ENCODE measurements around the gene DPP9.
"Not testable (repeated sequence)": the region's sequence is repeated elsewhere in the genome, so short reads cannot be mapped to it uniquely, and the experiment has no call there.

Gene DPP9

GRCh38 chr19:4691373-4691772, 32.3 kb downstream of the DPP9 start:
- DNase-seq = no peak

DNA sequence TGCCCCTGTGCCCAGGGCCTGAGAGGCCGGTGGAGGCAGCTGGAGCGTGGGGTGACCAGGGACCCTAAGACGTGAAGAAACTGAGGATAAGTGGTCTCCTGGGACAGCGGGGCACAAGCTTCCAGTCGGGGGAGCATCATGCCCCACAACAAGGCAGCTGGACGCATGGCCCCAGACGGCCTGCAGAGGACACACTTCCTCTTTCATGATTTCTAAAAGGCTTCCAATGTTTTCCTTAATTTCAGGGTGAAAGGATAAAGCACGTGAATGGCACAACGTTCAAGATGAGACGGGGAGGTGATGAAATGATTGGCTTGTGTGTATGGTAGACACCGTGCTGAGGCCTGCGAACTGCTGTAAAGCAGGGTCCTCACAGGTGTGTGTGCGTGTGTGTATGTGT, 33.3 kb downstream of the DPP9 start:
- DNase-seq = no peak

DNA sequence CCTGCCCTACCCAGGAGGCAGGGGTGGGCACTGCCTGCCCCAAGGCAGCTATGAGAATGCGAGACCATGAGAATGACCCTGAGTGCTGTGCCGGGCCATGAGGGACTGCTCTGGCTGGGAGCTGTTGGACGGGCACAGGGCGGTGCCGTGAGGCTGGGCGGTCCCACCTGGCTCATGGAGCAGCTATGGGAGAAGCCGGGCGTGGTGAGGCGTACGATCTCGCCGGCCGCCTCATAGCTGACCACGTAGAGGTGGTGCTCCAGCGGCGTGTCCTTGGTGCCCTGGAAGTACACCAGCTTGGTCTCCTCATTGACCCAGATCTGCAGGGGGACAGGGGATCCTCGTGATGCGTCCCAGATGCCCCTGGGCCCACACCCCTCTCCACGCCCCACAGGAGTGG, 34.2 kb downstream of the DPP9 start:
- no peak for DNase-seq

GRCh38 chr19:4688587-4688986, 35.1 kb downstream of the DPP9 start:
- no peak for DNase-seq

DNA sequence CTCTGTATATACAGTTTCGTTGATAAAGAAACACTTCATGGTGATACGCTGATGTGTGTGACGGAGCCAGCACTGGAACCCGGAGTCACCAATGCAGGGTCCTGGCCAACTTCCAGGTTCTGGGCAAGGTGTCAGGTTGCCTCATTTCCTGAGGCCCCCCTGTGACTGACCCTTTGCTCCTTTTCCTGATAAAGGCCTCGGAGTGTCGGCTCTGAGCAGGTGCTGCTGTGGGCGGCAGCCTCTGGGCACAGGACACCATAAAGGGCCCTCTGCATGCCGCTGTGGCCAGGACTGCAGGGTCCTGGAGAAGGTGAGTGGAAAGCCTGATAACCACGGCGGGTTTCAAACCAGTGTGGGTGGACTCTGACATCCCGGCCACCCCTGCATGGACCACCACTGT, 36.2 kb downstream of the DPP9 start:
- DNase-seq = no peak

GRCh38 chr19:4686700-4687099, 36.9 kb downstream of the DPP9 start:
- DNase-seq = no peak

DNA sequence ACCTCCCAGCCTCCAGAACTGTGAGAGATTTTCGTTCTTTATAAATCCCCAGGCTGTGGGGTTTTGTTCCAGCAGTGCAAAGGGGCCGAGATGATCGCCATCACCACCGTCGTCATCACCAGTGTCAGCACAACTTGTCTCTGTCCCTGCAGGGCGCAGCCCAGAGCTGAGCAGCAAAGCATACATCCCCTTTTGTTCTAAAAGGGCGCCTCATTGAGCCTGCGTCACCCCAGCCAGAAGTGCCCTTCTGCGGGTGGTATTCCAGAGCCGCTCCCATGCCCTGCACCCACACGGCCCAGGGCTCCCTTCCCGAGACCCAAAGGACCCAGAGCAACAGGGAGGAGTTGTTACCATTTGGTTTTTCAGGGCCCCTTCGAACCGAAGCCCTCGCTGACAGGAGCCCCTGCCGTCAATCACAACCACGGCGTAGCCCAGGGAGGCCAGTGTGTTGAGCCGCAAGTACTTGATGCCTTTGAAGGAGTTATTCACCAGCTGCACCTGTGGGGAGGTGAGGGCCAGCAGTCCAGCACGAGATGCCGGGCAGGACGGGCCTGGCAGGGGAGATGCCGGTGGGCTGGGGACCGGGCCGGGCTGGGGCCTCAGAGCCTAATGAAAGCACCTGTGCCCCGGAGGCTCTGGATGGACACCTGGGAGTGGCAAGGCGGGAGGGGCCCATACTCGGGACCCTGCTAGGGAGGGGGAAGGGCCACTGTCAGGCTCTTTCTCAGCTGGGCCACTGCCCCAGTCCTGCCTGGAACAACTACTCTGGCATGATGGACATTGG, 39.1 kb downstream of the DPP9 start:
- peak in 6 of 56 donors; percentile 13 to 38 (median 24) for DNase-seq

GRCh38 chr19:4682417-4683200, 41.0 kb downstream of the DPP9 start:
- no peak for DNase-seq

GRCh38 chr19:4680021-4680420, 43.6 kb downstream of the DPP9 start:
- not testable (repeated sequence) for DNase-seq

- DNase-seq = peak in 3 of 56 donors; percentile 21 to 60 (median 22)
These were observed 44.5 kb downstream of the DPP9 start for GRCh38 chr19:4678881-4679790.

GRCh38 chr19:4676955-4677731, 46.5 kb downstream of the DPP9 start:
- peak in 3 of 56 donors; percentile 6 to 12 (median 11) for DNase-seq

DNA sequence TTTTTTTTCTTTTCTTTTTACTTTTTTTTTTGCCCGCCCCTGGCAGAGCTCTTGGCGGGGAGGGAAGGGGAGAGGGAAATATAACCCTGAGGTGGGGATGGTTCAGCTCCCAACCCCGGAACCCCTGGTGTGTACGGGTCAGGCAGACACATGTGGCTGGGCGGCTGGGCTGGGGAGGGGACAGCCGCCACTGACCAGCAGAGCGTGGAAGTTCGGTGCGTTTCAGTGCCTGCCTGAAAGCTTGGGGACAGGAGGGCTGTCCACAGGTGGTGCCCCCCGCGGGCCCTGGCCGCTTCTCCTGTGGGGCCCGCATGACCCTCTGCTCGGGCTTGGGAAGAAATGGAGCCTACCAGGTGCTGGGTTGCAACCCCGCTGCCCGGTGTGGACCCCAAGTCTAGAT, 48.3 kb downstream of the DPP9 start:
- no peak for DNase-seq

- no peak for DNase-seq
These were observed 49.9 kb downstream of the DPP9 start for GRCh38 chr19:4673726-4674125.

DNA sequence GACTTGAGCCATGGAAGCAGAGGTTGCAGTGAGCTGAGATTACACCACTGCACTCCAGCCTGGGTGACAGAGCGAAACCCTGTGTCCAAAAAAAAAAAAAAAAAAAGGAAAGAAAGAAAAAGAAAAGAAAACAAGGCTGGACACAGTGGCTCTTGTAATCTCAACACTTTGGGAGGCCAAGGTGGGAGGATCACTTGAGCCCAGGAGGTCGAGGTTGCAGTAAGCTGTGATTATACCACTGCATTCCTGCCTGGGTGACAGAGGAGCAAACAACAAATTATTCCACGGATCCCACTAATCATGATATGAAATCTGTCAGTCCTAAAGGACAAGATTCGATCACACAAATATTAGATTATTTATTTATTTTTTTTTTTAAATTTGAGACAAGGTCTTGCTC, 50.4 kb downstream of the DPP9 start:
- DNase-seq = no peak

DNA sequence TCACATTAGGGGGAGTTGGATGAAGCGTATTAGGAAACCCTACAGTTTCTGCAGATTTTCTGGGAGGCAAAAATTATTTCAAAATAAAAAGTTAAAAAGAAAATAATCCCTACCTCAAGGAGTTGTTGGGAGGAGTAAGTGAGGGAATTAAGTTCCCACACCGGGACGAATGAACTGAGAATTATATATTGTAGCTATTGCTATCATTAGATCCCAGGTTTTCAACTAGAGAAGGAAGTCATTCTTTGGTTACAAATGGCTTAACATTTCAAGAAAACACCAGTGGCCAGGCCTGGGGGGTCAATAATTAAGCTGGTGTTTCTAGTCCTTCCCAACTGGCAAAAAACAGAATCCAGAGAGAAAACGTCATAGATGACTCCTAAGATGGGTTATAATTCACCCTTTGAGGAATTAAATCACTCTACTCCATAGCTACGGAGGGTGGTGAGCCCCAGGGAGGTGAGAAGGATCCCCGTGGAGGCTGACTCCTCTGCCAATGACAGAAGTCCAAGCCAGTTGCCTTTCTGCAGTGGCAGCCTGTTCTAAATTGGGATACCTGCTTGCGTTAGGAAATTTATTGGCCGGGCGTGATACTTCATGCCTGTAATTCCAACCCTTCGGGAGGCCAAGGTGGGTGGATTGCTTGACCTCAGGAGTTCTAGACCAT, 52.3 kb downstream of the DPP9 start:
- DNase-seq = no peak

DNA sequence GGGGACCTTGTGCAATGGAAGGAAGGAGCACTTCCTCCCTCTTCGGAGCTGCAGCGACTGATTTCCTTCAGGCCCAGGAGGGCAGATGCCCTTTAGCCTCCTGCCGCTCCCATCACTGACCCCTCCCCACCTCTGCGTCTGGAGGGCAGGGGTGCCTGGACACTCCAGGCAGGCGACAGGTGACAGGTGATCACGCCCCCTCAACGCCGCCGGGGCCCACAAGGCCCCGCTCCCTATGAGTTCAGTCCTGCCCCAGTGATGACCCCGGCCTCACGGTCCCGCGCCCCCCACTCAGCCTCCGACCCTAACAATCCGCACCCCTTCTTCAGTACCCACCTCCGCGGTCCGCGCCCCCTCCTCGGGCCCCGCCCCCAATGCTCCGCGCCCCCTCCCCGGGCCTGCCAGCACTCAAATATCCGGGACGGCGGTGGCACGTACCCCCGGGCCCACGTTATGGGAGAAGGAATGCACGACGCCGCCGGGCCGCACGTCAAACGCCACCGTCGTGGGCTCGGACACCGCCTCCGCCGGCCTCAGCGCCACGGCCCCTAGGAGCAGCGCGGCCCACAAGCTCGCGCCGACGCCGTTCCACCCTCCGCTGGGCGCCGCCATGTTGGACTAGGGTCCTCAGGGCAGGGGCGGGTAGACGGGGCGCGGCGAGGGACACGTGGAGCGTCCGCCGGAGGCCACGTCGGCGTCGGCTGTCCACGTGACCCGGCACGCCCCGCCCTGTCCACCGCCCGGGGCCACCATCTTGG, 53.7 kb downstream of the DPP9 start, which contains the start of gene MYDGF:
TSS of gene MYDGF (minus strand) at position 620 of the 758 bp plus-strand sequence. CDS start at position 612, 8 bp downstream.
- peak in 54 of 56 donors; percentile 38 to 93 (median 80) for DNase-seq

GRCh38 chr19:4664642-4665041, 59.0 kb downstream of the DPP9 start:
- DNase-seq = no peak

DNA sequence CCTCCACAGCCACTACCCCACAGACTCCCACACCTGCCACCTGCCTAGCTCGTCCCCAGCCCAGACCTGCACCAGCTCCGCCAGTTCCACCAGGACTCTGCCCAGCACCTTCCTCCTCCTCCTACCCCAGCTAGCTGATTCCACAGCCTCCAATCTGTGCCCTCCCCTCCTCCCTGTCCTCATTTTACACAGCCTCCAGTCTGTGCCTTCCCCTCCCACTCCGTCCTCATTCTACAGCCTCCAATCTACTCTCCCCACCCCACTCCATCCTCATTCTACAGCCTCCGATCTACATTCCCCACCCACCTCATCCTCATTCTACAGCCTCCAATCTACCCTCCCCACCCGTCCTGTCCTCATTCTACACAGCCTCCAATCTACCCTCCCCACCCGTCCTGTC, 60.8 kb downstream of the DPP9 start:
- DNase-seq = no peak

GRCh38 chr19:4662020-4662695, 61.5 kb downstream of the DPP9 start:
- DNase-seq = no peak

Measured in nucleus accumbens (tissue), 56 donors.